A549 (cell line): Measurements from ENCODE around the gene GPR61.

Experiments
- EP300 ChIP-seq, 2 experiments: fragments of >200 bp; sonication (Bioruptor Twin); formaldehyde crosslinking; IDR thresholded peaks; 2 replicates in 1 of 2; 3 replicates in 1 of 2; pipeline ENCODE4 v1.6.1; 2016 to 2017
- TF ChIP-seq, protein P1 (sequence below): fragments of >200 bp; sonication (Bioruptor Twin); formaldehyde crosslinking; IDR thresholded peaks from 3 replicates; pipeline ENCODE4 v1.5.1; 2016

GRCh38 chr1:109578947-109579443 is 39.3 kb downstream of the GPR61 start:
- TF ChIP-seq, protein P1, sequence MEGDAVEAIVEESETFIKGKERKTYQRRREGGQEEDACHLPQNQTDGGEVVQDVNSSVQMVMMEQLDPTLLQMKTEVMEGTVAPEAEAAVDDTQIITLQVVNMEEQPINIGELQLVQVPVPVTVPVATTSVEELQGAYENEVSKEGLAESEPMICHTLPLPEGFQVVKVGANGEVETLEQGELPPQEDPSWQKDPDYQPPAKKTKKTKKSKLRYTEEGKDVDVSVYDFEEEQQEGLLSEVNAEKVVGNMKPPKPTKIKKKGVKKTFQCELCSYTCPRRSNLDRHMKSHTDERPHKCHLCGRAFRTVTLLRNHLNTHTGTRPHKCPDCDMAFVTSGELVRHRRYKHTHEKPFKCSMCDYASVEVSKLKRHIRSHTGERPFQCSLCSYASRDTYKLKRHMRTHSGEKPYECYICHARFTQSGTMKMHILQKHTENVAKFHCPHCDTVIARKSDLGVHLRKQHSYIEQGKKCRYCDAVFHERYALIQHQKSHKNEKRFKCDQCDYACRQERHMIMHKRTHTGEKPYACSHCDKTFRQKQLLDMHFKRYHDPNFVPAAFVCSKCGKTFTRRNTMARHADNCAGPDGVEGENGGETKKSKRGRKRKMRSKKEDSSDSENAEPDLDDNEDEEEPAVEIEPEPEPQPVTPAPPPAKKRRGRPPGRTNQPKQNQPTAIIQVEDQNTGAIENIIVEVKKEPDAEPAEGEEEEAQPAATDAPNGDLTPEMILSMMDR: no peak
- TF ChIP-seq EP300 (IDR thresholded peaks at IDR 0.05): no peak
